NCI-H446 (cell line): Measurements from ENCODE around the gene PAK5.

Experiments
- DNase-seq, 2 experiments: peaks; one replicate each; lab custom pipeline; 2025; lab: John Stamatoyannopoulos, UW

The PAK5 gene

GRCh38 chr20:9789131-9789530 lies 49.7 kb downstream of the PAK5 start:
- DNase-seq, result no peak

- DNase-seq, result no peak
Observed at GRCh38 chr20:9775176-9775575, 63.7 kb downstream of the PAK5 start.

DNA sequence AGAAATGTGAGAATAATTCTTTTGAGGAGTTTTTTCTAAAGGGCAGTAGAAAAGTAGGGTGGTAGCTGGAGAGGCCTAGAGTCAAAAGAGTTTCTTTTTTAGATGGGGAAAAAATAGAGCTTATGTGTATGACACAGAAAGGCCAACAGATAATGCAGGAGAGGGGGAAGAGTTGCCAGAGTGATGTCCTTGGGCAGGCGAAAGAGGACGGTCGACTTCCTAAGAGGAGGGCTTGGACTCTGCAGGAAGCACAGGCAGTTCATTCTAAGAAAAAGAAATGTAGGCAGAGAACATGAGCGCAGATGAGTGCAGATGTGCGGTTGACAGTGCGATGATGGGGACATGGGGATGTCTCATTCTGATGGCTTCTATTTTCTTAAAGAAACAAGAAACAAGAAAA lies 68.9 kb downstream of the PAK5 start:
- DNase-seq, result no peak

GRCh38 chr20:9761476-9761875 lies 77.4 kb downstream of the PAK5 start:
- no peak for DNase-seq

GRCh38 chr20:9759392-9759791 lies 79.5 kb downstream of the PAK5 start:
- no peak for DNase-seq

GRCh38 chr20:9758752-9759151 lies 80.1 kb downstream of the PAK5 start:
- no peak for DNase-seq

DNA sequence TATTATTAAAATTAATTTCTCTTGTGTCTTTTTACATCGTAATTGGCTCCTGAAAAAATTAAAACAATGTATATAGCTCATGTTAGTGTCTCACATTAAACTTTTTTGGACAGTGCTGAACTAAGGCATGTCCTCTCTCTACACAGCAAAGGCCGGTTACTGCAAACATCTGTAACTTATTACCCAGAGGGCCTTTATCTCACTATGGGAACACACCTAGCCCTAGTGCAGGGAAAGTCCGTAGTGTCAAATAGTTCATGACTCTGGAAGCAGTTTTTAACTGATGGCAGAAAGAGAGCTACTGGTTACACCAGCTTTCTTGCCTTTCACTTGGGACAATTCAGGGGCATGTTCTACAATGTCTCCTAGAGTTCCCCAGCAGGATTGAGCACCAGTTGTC lies 82.2 kb downstream of the PAK5 start:
- no peak for DNase-seq

- no peak for DNase-seq
Observed at GRCh38 chr20:9755301-9755700, 83.6 kb downstream of the PAK5 start.

GRCh38 chr20:9744551-9744950 lies 94.3 kb downstream of the PAK5 start:
- no peak for DNase-seq

DNA sequence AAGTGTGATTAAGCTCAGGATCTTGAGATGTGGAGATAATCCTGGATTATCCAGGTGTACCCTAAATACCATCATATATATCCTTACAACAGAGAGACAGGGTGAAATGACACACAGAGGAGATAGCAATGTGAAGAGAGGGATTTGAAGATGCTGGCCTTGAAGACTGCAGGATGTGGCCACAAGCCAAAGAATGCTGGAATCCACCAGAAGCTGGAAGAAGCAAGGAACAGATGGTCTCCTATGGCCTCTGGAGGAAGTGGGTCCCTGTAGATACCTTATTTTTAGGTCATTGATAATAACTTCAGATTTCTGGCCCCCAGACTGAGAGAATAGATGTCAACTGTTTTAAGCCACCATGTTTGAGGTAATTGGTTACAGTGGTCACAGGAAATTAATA lies 95.0 kb downstream of the PAK5 start:
- DNase-seq, result peak in 1 of 2 experiments; percentile 83

DNA sequence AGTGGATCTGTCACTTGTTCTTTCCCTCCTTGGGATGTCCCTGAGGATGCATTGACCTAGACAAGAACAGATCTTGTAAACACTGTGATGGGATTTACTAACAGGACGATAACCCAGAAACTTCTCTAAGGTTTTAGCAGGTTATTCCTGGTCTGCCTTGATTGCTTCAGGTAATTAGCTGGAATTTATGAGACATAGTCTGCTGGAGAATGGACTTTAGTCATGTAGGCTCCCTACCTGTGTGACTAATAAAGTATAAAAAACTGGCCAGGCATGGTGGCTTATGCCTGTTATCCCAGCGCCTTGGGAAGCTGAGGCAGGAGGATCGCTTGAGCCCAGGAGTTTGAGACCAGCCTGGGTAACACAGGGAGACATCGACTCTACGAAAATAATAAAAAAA lies 96.1 kb downstream of the PAK5 start:
- DNase-seq, result no peak

GRCh38 chr20:9741996-9742395 lies 96.9 kb downstream of the PAK5 start:
- no peak for DNase-seq

- peak in 1 of 2 experiments; percentile 64 for DNase-seq
Observed at GRCh38 chr20:9740486-9740885, 98.4 kb downstream of the PAK5 start.

GRCh38 chr20:9739991-9740390 lies 98.9 kb downstream of the PAK5 start:
- DNase-seq, result peak in 1 of 2 experiments; percentile 37

GRCh38 chr20:9736373-9736772 lies 102.5 kb downstream of the PAK5 start:
- no peak for DNase-seq

DNA sequence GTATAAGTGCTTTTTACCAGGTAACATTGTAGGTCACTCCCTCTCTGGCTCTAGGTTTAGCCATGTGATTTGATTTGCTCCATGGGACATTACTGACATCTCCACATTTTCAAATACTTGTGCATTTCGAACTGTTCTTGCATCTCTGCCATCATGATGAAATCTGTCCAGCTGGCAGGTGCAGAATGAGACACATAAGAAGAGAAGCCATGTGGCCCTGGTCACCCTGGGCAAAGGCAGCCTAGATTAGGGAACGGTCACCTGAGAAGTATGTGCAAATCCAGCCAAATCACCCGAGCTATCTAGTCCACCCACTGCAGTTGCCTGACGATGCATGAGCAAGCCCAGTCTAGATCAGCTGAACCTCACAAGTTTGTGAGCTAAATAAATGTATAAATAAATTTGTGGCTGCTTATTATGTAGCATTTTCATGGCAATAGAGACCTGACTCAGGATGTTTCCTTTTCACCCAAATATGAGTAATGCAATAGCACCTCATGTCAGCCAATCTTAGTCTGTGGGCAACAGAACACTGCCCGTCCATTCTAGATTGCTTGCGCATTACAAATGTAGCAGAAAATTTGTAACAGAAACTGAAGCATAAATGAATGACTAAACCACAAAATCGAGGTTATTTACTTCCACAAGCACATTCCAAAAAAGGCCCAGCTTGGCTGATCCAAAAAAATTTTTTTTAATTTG lies 115.2 kb downstream of the PAK5 start:
- DNase-seq, result no peak

GRCh38 chr20:9711872-9712271 lies 127.0 kb downstream of the PAK5 start:
- no peak for DNase-seq

- no peak for DNase-seq
Observed at GRCh38 chr20:9710685-9711084, 128.2 kb downstream of the PAK5 start.

GRCh38 chr20:9705722-9706476 lies 133.0 kb downstream of the PAK5 start:
- DNase-seq, result no peak

- no peak for DNase-seq
Observed at GRCh38 chr20:9699181-9699580, 139.7 kb downstream of the PAK5 start.

DNA sequence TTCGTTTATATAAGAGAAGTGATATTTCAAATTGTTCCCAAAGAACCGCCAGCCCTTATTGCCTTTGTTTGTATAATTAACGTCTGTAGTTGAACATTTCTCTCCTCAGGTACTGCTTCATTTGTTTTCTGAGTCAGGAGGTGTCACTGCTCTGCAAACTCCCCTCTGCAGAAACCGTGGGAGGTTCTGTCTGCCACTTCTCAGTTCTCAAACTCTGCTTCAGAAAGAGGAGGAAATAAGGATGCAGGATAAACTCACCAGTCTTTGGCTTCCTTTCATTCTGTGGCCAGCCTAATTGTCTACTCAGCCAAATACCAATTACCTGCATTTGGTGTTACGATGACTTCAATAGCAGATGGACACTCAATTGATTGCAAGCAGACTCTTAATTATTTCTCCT lies 149.8 kb downstream of the PAK5 start:
- DNase-seq, result no peak

GRCh38 chr20:9686866-9687265 lies 152.0 kb downstream of the PAK5 start:
- no peak for DNase-seq

- no peak for DNase-seq
Observed at GRCh38 chr20:9686455-9686854, 152.4 kb downstream of the PAK5 start.

DNA sequence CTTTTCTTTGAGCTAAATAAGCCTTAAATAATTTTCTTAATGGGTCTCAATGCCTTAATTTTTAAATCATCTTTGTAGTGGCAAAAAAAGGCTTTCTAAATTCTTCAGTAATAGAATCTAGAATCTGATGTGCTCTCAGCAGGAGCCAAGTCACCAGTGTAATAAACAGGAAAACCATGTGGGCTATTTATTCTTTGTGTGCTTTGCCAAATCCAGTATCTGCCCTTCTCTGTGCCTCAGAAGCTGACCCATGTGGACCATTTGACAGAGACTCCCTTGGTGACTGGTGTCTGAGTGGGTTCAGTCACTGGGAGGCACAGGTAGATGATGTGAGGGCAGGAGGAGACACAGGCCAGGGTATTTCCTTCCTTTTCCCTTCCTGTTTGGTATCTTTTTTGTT lies 152.9 kb downstream of the PAK5 start:
- DNase-seq, result no peak
